SK-N-SH treated with all-trans-retinoic acid at 6 μM for 48 hours (cell line): ENCODE data around the gene FEV.

ENCODE experiments used
- ATAC-seq: fragments of 200-7000 bp; cut with Tn5 transposase; 3 replicates; pipeline ENCODE4 v1.9.1; 2020; ENCODE audit warnings: mild to moderate bottlenecking, moderate library complexity
- ARNTL ChIP-seq: fragments of 450-650 bp; formaldehyde crosslinking; IDR thresholded peaks from 2 replicates; pipeline ENCODE4 v1.5.0; 2020; ENCODE audit warnings: low read depth, mild to moderate bottlenecking, moderate library complexity, borderline replicate concordance
- BACH2 ChIP-seq: fragments of 250-450 bp; sonication (Bioruptor Pico); IDR thresholded peaks from 2 replicates; pipeline ENCODE4 v1.9.0; 2021; ENCODE audit warnings: mild to moderate bottlenecking, borderline replicate concordance
- CSDC2 ChIP-seq: fragments of 250-450 bp; sonication (Bioruptor Pico); IDR thresholded peaks from 2 replicates; pipeline ENCODE4 v1.5.0; 2020; ENCODE audit warnings: mild to moderate bottlenecking, moderate library complexity
- CSRNP3 ChIP-seq: fragments of 250-450 bp; sonication (Bioruptor Pico); IDR thresholded peaks from 2 replicates; pipeline ENCODE4 v1.5.1; 2021; ENCODE audit warnings: mild to moderate bottlenecking, moderate library complexity
- ESRRG ChIP-seq: fragments of 250-450 bp; sonication (Bioruptor Pico); IDR thresholded peaks from 2 replicates; pipeline ENCODE4 v1.6.1; 2021; ENCODE audit warnings: mild to moderate bottlenecking
- GLIS3 ChIP-seq: fragments of 250-450 bp; sonication (Bioruptor Pico); IDR thresholded peaks from 2 replicates; pipeline ENCODE4 v1.5.0; 2020; ENCODE audit warnings: mild to moderate bottlenecking, moderate library complexity
- ISL1 ChIP-seq: fragments of 250-450 bp; sonication (Bioruptor Pico); IDR thresholded peaks from 2 replicates; pipeline ENCODE4 v2.1.2; 2022; ENCODE audit warnings: mild to moderate bottlenecking, moderate library complexity
- OSR1 ChIP-seq: fragments of 250-450 bp; sonication (Bioruptor Pico); IDR thresholded peaks from 2 replicates; pipeline ENCODE4 v1.8.0; 2022; ENCODE audit warnings: moderate library complexity, mild to moderate bottlenecking, inconsistent platforms
- PATZ1 ChIP-seq: fragments of 250-450 bp; sonication (Bioruptor Pico); IDR thresholded peaks from 2 replicates; pipeline ENCODE4 v1.8.0; 2020; ENCODE audit warnings: mild to moderate bottlenecking, moderate library complexity, borderline replicate concordance
- POU6F1 ChIP-seq: fragments of 250-450 bp; sonication (Bioruptor Pico); IDR thresholded peaks from 2 replicates; pipeline ENCODE4 v1.8.0; 2021; ENCODE audit warnings: low read depth, mild to moderate bottlenecking, moderate library complexity, borderline replicate concordance
- PPARA ChIP-seq: fragments of 250-450 bp; sonication (Bioruptor Pico); IDR thresholded peaks from 2 replicates; pipeline ENCODE4 v1.5.0; 2020; ENCODE audit warnings: mild to moderate bottlenecking, borderline replicate concordance
- RARB ChIP-seq: fragments of 250-450 bp; sonication (Bioruptor Pico); IDR thresholded peaks from 2 replicates; pipeline ENCODE4 v1.8.0; 2021; ENCODE audit warnings: mild to moderate bottlenecking, moderate library complexity
- SNAI2 ChIP-seq: fragments of 250-450 bp; sonication (Bioruptor Pico); IDR thresholded peaks from 2 replicates; pipeline ENCODE4 v1.5.0; 2020; ENCODE audit warnings: mild to moderate bottlenecking, moderate library complexity
- TCF4 ChIP-seq: fragments of 250-450 bp; sonication (Bioruptor Pico); IDR thresholded peaks from 2 replicates; pipeline ENCODE4 v1.8.0; 2021; ENCODE audit warnings: mild to moderate bottlenecking, moderate library complexity, borderline replicate concordance
- TSHZ2 ChIP-seq: fragments of 250-450 bp; sonication (Bioruptor Pico); IDR thresholded peaks from 2 replicates; pipeline ENCODE4 v1.5.0; 2020; ENCODE audit warnings: mild to moderate bottlenecking, moderate library complexity
- ZFP3 ChIP-seq: fragments of 250-450 bp; sonication (Bioruptor Pico); IDR thresholded peaks from 2 replicates; pipeline ENCODE4 v1.5.0; 2020; ENCODE audit warnings: mild to moderate bottlenecking, moderate library complexity
- ZNF565 ChIP-seq: fragments of 450-650 bp; formaldehyde crosslinking; conservative IDR thresholded peaks from 2 replicates; pipeline ENCODE4 v1.5.0; 2020; ENCODE audit warnings: low read depth, mild to moderate bottlenecking, moderate library complexity
- ZNF70 ChIP-seq: fragments of 450-650 bp; formaldehyde crosslinking; IDR thresholded peaks from 2 replicates; pipeline ENCODE4 v1.5.0; 2020; ENCODE audit warnings: mild to moderate bottlenecking, moderate library complexity
- ZNF8 ChIP-seq: fragments of 450-650 bp; formaldehyde crosslinking; IDR thresholded peaks from 2 replicates; pipeline ENCODE4 v1.5.0; 2020; ENCODE audit warnings: mild to moderate bottlenecking, moderate library complexity
- TF ChIP-seq, protein P1 (sequence below): fragments of 250-450 bp; sonication (Bioruptor Pico); IDR thresholded peaks from 2 replicates; pipeline ENCODE4 v1.5.1; 2020; ENCODE audit warnings: low read depth, mild to moderate bottlenecking, moderate library complexity

FEV gene

GRCh38 chr2:218985021-218985324 is at the start of gene FEV:
Gene FEV, minus strand, starts transcription at chr2:218985184. Its CDS starts 109 bp downstream, at chr2:218985075.
- TF ChIP-seq ISL1 (CRISPR knock-in tag) = no peak
- no peak for TF ChIP-seq RARB (CRISPR knock-in tag)
- no peak for TF ChIP-seq ESRRG (CRISPR knock-in tag)
- TF ChIP-seq ARNTL (CRISPR knock-in tag) = no peak
- TF ChIP-seq PPARA (CRISPR knock-in tag) = no peak
- no peak for TF ChIP-seq BACH2 (CRISPR knock-in tag)
- TF ChIP-seq ZNF8 (CRISPR knock-in tag) = no peak
- no peak for TF ChIP-seq POU6F1 (CRISPR knock-in tag)
- TF ChIP-seq ZNF565 = no peak
- no peak for TF ChIP-seq CSDC2 (CRISPR knock-in tag)
- TF ChIP-seq GLIS3 = no peak
- TF ChIP-seq TSHZ2 (CRISPR knock-in tag) = no peak
- no peak for TF ChIP-seq OSR1
- no peak for ATAC-seq

DNA sequence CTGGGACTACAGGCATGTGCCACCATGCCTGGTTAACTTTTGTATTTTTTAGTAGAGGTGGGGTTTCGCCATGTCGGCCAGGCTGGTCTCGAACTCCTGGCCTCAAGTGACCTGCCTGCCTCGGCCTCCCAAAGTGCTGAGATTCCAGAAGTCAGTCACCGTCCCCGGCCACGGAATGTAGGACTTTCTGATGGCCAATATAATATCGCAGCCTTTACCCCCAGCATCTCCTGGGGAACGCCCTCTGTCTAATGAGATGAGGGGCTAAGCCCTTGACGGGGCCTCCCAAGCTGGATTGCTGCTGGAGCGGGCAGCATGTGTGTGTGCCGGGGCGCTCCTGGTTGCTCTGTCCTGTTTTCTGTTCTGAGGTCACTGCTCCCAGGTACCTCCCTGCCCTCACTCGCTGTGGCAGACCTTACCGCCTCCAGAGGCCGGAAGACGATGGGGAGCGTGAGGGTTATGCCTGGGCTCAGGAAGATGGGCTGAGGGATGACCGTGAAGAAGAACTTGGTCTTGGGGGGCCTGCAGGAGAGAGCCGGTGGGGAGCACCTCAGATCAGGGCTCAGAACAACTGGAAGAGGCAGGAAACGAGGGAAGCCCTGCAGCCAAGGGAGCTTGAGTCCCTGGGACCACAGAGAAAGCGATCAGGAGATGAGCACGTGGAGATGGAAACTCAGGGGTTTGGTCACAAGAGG is 47.2 kb upstream of the FEV start:
- no peak for ATAC-seq

DNA sequence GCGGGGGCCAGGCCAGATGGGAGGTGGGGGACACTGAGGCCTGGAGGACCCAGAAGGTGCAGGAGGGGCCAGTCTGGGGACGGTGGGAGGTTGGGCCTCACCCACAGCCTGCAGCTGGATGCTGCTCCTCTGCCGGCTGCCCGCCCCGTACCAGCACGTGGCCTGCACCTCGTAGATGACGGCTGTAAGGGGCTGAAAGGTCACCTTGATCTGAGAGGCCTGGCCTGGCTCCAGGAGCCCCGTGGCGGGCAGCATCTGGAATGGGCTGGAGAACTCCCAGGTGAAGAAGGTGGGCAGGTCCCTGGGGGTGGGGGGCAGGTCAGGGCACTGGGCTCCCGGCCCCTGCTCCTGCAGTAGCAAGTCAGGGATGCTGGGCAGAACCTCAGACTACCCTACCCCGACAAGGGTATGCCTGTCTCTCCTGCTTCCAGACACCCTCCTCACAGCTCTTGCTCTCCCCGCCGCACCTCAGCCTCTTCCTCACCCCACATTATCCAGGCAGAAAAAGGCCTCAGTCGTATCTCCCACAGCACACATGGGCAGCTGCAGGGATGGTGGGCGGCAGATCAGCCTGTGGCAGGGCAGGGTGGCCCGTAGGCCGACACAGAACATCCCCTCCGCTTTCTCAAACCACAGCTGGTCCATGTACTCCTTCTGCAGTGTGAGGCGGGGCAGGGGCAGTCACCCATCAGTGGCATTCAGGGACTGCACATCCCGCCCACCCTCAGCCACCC is 46.2 kb upstream of the FEV start:
- no peak for TF ChIP-seq RARB (CRISPR knock-in tag)
- TF ChIP-seq SNAI2 = no peak
- TF ChIP-seq ZFP3 = no peak
- TF ChIP-seq POU6F1 (CRISPR knock-in tag) = no peak
- no peak for TF ChIP-seq CSDC2 (CRISPR knock-in tag)
- TF ChIP-seq, protein P1, sequence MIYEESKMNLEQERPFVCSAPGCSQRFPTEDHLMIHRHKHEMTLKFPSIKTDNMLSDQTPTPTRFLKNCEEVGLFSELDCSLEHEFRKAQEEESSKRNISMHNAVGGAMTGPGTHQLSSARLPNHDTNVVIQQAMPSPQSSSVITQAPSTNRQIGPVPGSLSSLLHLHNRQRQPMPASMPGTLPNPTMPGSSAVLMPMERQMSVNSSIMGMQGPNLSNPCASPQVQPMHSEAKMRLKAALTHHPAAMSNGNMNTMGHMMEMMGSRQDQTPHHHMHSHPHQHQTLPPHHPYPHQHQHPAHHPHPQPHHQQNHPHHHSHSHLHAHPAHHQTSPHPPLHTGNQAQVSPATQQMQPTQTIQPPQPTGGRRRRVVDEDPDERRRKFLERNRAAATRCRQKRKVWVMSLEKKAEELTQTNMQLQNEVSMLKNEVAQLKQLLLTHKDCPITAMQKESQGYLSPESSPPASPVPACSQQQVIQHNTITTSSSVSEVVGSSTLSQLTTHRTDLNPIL = no peak
- no peak for TF ChIP-seq PPARA (CRISPR knock-in tag)
- TF ChIP-seq BACH2 (CRISPR knock-in tag) = no peak
- TF ChIP-seq OSR1 = no peak
- no peak for TF ChIP-seq TCF4
- no peak for TF ChIP-seq ZNF565
- TF ChIP-seq PATZ1 (CRISPR knock-in tag) = no peak
- no peak for TF ChIP-seq CSRNP3 (CRISPR knock-in tag)
- no peak for TF ChIP-seq ZNF8 (CRISPR knock-in tag)
- no peak for ATAC-seq

More for the DNA sequence above, 47.2 kb upstream of the FEV start:
- TF ChIP-seq CSDC2 (CRISPR knock-in tag) (no peak), ISL1 (CRISPR knock-in tag) (no peak), BACH2 (CRISPR knock-in tag) (no peak), ARNTL (CRISPR knock-in tag) (no peak), OSR1 (no peak), PPARA (CRISPR knock-in tag) (no peak), ZNF70 (no peak), GLIS3 (no peak)
